ENCODE measurements around the gene CEP19.
"Not testable (repeated sequence)": the region's sequence is repeated elsewhere in the genome, so short reads cannot be mapped to it uniquely, and the experiment has no call there.

Gene CEP19, protein sequence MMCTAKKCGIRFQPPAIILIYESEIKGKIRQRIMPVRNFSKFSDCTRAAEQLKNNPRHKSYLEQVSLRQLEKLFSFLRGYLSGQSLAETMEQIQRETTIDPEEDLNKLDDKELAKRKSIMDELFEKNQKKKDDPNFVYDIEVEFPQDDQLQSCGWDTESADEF

DNA sequence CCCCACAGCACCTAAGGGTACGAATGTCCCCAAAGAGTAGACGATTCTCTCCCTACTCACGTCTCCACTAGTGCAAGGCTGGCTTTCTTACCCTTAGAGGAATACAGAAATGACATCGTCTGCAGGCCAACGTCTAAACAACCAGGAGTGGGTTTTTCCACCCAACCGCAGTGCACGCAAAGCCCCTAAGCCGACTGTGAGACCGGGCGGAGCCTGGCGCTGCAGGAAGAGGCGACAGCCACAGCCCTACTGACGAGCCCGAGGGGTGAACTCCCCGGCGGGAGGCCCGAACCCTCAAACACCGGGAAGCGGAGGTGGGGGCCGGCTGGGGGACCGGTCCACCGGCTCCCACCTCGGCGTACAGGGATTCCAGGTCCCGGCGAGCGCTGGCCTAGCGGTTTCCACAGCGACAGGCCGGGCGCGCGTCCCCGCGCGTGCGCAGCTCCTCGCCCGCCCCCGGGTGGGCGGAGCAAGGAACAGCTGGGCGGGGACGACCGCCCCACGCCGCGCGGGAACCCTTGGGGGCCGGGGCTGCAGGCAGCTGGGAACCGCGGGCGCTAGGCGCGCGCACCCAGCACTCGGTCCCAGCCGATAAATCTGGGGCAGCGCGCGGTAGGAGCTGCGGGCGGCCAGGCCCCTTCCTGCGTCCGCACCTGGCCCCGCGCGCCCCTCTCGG lies at the start of gene CEP19, which contains the start of gene PIGX:
TSS of gene CEP19 (minus strand) at position 413 of the 676 bp plus-strand sequence. CDS start 3,593 bp downstream, outside the sequence.
TSS of gene PIGX (plus strand) at position 540 of the 676 bp plus-strand sequence.
- peak; percentile 70 to 75 for DNase-seq (ENCODE audit: low read depth in 2 of 2, low spot score in 1 of 2)

DNA sequence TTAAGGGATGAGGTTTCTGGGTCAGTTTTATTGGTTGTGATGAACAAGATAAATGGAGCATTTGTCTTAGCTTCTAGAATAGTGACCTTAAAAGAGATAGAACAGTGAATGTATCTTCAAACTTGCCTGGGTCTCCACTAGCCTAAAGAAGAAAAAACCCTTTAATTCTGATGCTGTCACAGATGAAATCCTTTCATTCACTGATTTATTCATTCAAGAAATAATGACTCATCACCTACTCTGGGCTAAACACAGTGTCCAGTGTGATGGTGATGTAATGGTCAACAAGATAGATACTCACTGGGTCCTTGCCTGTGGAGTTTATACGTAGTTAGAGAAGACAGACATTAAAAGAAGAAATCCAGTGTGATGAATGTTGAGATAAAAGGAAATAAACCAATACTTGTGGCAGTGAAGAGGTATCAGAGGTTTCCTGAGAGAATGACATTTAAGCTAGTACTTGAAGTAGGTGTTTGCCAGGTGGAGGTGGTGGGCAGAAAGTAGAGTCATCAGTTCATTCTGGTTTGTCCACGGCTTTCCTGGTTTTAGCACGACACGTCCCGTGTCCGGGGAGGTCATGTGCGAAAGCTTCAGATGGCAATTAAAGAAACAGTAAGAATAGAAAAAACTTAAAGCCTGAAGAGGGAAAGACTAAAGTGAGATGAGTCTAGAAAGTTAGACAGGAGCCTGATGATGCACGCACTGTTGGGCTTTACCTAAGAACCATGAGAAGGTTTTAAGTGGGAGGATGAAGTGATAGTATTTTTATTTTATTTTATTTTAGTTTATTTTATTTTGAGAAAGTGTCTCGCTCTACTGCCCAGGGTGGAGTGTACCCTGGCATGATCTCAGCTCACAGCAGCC lies 46.1 kb upstream of the CEP19 start:
- DNase-seq (ENCODE audit: low read depth in 2 of 2, low spot score in 1 of 2): no peak

DNA sequence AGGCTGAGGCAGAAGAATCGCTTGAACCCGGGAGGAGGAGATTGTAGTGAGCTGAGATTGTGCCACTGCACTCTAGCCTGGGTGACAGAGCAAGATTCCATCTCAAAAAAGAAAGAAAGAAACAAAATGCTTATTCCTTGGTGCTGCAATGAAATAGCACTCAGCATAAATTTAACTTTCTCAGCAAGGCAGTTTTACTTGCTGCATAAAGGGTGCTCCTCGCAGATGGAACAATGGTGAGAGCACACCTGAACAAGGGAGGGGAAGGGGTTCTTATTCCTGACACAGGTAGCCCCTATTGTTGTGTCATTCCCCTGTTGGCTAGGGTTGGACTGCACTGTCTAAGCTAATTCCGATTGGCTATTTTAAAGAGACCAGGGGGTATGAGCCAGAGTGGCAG lies 44.7 kb upstream of the CEP19 start:
- DNase-seq (ENCODE audit: low read depth in 2 of 2, low spot score in 1 of 2): no peak

DNA sequence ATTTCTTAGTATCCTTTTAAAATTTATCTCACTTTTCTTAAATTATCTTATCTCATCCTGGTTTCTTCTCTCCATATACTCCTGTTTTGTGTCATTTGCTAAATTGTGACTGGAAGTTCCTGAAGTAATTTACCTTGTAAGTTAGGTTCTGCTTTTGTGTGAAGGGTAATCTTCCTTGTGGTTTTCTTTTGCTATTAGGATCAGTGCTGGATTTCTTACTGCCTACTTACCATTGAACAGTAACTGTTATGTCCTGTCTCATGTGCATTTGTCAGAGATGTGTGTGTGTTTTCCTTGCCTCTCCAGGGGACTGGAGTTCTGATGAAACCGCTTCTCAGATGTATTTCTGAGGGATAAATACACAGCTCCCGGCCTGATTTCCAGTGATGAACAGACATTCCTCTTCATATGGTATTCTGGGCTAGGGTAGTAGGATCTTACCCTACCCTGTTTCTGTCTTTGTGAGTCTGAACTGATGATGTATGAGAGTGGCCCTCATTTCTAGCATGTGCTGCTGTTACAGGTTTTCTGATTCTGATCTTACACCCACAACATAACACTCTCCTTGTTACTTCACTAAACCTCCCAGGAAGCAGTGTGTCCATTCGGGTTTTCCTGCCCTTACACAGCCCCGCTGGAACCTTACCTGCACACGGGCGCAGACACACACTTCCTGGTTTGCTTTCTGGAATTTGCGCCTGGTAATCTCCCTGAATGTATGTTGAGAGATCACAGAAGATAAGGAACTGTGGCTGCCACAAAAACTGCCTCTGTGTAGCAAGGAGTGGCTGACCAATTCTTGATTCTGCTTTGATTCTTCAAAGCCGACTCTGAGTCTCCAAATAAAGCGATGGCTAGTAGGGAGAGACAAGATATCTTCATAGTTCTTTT lies 42.3 kb upstream of the CEP19 start:
- no peak for DNase-seq (ENCODE audit: low read depth in 2 of 2, low spot score in 1 of 2)

DNA sequence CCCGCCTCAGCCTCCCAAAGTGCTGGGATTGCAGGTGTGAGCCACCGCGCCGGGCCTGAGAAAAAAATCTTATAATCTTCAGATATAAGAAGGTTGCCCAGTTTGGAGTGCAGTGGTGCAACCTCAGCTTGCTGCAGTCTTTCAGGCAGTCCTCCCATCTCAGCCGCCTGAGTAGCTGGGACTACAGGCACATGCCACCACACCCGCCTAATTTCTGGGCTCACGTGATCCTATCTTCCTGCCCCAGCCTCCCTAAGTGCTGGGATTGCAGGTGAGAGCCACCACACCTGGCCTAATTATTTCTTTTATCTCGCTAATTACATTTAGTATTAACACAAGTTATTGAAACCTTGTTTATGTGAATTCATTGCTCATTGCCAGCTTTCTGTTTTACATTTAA lies 41.2 kb upstream of the CEP19 start:
- no peak for DNase-seq (ENCODE audit: low read depth in 2 of 2, low spot score in 1 of 2)

DNA sequence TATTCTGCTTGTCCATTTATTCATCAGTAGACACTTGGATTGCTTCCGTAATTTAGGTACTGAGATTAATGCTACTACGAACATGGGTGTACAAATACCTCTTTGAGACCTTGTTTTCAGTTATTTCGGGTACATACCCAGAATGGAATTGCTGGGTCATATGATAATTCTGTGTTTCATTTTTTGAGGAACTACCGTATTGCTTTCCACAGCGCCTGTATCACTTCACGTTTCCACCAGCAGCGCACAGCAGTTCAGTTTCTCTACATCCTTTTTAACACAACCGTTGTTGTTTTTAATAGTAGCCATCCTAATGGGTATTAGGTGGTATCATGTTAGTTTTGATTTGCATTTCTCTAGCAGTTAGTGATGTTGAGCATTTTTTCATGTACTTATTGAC lies 37.1 kb upstream of the CEP19 start:
- no peak for DNase-seq (ENCODE audit: low read depth in 2 of 2, low spot score in 1 of 2)

DNA sequence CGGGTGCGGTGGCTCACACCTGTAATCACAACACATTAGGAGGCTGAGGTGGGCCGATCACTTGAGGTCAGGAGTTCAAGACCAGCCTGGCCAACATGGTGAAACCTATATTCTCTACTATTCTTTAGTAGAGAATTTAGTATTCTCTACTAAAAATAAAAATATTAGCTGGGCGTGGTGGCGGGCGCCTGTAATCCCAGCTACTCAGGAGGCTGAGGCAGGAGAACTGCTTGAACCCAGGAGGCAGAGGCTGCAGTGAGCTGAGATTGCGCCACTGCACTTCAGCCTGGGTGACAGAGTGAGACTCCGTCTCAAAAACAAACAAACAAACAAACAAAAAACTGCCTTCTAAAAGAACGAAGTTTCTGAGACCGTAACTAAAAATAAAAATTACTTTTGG lies 31.5 kb upstream of the CEP19 start:
- not testable (repeated sequence) for DNase-seq (ENCODE audit: low read depth in 2 of 2, low spot score in 1 of 2)

DNA sequence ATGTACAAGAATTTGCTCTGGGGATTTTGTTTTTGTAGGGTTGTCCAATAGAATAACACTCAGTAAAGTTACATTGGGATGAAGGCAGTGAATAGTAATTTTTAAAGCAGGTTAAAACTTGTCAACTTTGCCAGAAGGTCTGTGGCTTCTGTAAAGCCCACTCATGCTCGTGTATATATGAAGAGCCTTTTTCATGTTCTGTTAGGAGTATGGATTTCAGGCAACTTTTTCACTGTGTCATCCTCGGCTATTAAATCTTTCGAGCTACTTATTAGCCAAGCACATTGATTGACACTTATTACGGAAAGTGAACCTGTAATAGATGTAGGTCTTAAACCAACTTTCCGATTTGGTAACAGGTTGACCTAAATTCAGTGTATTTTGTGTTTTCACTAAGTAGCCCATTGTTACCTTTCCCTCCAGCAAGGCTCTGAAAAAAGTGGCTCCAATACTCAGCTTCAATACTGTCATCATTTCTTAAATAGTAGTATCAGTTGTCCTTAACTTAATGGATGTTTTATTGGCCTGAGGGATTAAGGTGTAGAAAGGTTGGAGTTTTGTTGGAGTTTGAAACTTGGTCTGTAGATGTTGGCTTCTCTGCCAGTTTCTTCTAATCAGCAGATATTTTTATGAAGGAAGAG lies 29.3 kb upstream of the CEP19 start:
- DNase-seq (ENCODE audit: low read depth in 2 of 2, low spot score in 1 of 2): no peak

DNA sequence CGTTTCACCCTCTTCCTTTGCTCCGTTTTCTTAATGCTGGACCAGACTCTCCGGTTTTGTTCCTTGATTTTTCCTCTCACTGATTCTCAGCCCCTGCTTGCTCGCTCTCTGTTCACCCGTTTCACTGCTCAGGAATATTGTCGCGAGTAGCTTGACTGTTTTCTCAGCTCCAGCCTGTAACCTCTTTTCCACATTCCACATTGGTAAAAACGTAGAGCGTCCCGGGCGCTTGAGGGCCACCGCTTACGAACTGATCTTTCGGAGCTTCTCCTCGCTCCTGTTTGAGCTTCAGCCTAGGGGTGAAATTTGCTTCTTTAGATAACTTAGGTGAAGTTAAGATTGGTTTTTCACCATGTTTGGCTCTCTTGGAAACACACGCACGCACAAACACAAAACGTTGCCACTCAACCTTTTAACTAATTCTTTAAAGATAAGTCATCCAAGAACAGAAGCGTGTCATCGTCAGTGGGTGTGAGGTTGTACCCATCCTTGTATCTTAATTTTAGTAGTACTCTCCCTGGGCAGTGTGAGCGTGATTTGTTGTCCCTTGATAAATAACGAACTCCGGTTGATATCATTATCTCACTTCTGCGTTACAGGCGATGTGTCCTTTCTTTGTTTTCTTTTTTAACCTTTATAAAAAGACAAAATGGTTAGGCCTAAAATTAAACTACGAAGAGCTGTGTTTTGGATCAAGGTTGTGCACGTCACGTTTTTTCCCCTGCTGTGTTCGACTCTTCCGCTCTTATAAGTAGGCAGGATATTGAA lies 28.6 kb upstream of the CEP19 start:
- DNase-seq (ENCODE audit: low read depth in 2 of 2, low spot score in 1 of 2): no peak

DNA sequence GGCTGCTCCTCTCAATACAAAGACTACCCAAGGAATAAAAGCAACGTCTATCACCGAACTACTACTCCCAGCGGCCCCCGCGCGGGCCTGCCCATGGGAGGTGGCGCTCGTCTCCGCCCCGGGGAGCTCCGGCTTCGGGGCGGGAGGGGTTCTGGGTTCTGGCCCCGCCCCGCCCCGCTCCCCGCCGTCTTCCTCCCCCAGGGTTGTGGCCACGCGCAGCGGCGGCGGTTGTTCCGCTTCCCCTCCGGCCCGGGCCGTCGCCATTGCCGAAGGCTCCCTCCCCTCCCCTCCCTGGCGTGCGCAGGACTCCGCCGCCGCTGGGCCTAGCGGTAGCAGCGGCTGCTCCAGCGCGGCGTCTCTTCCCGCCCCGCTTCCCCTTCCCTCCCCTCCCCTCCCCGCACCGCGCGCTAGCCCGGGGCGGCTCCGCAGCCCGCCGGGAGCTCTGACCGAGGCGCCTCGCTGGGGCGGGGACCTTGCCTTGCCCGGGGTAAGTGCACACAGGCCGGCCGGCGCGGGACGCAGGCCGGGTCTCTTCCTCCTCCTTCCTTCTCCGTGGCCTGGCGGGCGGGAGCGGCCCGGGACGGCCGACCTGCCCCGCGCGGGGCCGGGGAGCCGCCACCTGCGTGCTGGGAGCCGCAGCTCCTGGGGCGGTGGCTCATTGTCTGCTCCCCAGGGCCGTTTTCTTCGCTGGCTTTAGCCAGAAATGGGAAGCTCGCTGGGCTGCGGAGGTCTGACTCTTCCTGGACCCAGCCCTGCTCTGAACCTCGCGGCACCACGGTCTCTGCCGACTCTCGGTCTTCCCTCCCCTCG lies 27.8 kb upstream of the CEP19 start, which contains the start of gene PAK2:
TSS of gene PAK2 (plus strand) at position 187 of the 810 bp plus-strand sequence. CDS start 42,790 bp downstream, outside the sequence.
- DNase-seq (ENCODE audit: low read depth in 2 of 2, low spot score in 1 of 2): peak; percentile 65 to 85

DNA sequence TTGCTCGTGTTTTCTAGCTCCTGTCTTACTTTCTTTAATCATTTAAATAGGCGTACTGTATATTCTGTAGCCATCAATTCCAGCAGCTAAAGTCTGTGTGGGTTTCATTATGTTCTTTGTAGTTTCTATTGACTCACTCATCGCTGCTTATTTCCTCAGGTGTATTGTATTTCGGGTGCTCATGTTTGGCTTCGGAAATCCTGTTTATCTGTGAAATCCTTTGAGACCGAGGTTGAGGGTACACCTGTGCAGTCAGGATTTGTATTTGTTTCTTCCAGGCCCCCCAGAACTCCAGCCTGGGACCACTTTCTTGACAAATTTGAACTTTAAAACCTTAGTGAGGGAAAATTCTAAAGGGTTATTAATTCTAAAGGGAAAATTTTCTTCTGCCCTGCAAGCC lies 25.6 kb upstream of the CEP19 start:
- no peak for DNase-seq (ENCODE audit: low read depth in 2 of 2, low spot score in 1 of 2)

DNA sequence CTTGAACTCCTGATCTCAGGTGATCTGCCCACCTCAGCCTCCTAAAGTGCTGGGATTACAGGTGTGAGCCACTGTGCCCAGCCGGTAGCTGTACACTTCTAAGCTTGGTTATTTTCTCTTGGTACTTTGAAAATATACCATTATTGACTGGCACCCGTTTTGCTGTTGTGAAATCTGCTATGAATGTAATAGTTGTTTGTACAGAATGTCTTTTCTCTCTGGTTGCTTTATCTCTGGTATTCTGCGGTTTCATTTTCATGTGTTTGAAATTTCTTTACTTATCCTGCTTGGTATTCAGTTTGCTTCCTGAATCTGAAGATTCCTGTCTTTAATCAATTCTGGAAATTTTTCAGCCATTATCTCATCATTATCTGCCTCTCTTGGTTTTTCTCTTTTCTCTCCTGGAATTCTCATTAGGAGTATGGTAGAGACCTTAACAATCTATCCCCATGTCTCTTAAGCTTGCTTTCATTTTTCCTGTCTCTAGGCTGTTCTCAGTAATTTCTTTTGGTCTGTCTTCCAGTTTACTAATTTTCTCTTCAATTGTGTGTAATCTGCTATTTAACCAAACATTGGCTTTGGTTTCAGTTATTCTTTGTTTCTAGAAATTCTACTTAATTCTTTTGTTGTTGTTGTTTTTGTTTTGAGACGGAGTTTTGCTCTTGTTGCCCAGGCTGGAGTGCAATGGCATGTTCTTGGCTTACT lies 24.8 kb upstream of the CEP19 start:
- DNase-seq (ENCODE audit: low read depth in 2 of 2, low spot score in 1 of 2): no peak

DNA sequence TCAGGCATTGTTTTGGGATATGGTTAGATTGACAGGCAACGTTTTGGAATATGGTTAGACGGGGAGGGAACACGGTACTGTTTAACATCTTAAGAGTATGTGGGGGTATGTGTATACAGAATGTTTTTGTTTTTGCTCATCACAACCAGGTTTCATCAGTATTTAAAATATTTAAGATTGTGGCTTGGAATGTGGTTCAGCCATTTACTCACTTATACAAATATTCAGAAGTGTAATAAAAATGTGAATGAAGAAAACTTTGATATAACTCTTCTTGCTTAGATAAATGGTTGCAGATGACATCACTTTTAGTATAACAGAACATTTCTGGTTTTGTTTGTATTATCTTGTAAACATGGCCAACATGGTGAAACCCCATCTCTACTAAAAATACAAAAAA lies 23.7 kb upstream of the CEP19 start:
- no peak for DNase-seq (ENCODE audit: low read depth in 2 of 2, low spot score in 1 of 2)

DNA sequence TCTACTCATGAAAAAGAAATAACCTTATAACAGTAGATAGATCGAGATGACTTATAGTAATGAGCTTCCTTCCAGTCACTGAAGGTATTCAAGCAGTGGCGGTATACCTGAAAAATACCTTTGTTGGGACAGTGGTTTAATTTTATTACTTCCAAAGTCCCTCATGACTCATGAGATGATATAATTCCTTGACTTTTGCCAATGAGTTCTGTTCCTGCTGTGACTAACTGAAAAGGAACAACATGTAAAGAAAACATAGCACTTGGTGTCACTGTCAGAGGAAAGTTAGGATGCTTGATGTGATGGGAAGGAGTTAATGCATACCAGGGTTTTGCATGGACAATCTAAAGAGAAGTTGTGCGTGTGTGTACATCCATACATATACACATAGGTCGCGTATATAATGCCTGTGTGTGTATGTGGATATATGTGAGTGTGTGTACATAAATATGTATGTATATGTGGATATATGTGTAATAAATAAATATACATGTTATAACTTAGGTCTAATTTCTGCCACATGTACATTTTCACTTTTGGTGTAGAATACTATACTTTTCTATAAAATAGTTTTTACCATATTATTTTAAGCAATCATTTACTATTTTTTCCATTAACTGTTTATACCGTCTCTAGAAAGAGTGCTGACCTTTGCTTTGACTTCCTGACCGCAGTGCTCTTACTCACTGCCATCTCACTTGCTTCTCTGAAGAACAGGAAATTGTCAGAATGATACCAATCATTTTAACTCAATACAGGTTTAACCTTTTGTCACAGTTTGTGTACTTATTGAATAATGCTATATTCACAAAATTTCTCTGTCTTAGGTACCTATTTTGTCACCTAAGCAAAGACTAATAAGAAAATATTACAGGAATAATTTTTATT lies 15.0 kb upstream of the CEP19 start:
- no peak for DNase-seq (ENCODE audit: low read depth in 2 of 2, low spot score in 1 of 2)

DNA sequence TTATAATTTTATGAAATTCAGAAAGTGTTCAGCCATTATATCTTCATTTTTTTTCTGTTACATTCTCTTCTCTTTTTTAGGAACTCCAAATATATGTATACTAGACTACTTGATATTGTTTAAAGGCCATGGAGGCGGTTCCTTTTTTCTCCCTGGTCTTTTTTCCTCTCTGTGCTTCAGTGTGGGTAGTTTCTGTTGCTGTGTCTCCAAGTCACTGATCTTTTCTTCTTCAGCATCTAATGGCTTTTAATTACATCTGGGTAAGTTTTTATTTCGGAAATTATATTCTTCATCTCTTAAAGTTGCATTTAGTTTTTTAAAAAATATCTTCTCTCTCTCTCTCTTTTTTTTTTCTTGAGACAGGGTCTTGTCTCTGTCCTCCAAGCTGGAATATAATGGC lies 9.0 kb upstream of the CEP19 start:
- DNase-seq (ENCODE audit: low read depth in 2 of 2, low spot score in 1 of 2): no peak

DNA sequence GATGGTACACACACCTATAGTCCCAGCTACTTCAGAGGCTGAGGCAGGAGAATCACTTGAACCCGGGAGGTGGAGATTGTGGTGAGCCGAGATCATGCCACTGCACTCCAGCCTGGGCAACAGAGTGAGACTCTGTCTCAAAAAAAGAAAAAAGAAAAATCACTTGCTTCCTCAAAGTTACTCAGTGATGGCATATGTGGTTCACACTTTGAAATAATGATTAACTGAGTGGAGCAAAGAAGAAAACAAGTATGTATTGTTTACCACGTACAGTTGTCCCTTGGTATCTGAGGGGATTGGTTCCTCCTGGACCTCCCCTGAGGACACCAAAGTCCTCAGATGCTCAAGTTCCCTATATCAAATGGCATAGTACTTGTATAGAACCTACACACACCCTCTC lies 5.1 kb upstream of the CEP19 start:
- DNase-seq (ENCODE audit: low read depth in 2 of 2, low spot score in 1 of 2): not testable (repeated sequence)
